COLO829 (cell line): ENCODE results near the gene ANKRD2.
"Not testable (repeated sequence)": the region's sequence is repeated elsewhere in the genome, so short reads cannot be mapped to it uniquely, and the experiment has no call there.

Source experiments
- DNase-seq: peaks from one replicate; pipeline ENCODE4 v3.0.0; 2012; ENCODE audit warnings: low spot score

Gene ANKRD2

GRCh38 chr10:97573021-97573420 is 442 bp downstream of the ANKRD2 start:
- no peak for DNase-seq

GRCh38 chr10:97573672-97574071 is 1.1 kb downstream of the ANKRD2 start:
- DNase-seq, result no peak

GRCh38 chr10:97574374-97575126 is 2.0 kb downstream of the ANKRD2 start:
- DNase-seq, result peak; percentile 91

GRCh38 chr10:97575127-97575668 is 2.6 kb downstream of the ANKRD2 start:
- DNase-seq, result no peak

GRCh38 chr10:97576487-97576886 is 3.9 kb downstream of the ANKRD2 start:
- not testable (repeated sequence) for DNase-seq

GRCh38 chr10:97577701-97578100 is 5.1 kb downstream of the ANKRD2 start:
- DNase-seq, result no peak

GRCh38 chr10:97578171-97578844 is 5.7 kb downstream of the ANKRD2 start:
- DNase-seq, result no peak

- DNase-seq, result no peak
These were observed 8.1 kb downstream of the ANKRD2 start for GRCh38 chr10:97580421-97581367.

- no peak for DNase-seq
These were observed 9.6 kb downstream of the ANKRD2 start for GRCh38 chr10:97582169-97582568.

- DNase-seq, result no peak
These were observed 10.9 kb downstream of the ANKRD2 start for GRCh38 chr10:97583476-97583875.

- DNase-seq, result peak; percentile 43
These were observed 11.7 kb downstream of the ANKRD2 start, which contains the start of gene HOGA1 for GRCh38 chr10:97584060-97584797. Gene HOGA1, plus strand, starts transcription at chr10:97584389. Its CDS starts 315 bp downstream, at chr10:97584704.

- no peak for DNase-seq
These were observed 12.3 kb downstream of the ANKRD2 start for GRCh38 chr10:97584798-97585438.

- no peak for DNase-seq
These were observed 12.8 kb downstream of the ANKRD2 start for GRCh38 chr10:97585439-97585811.

GRCh38 chr10:97587183-97587582 is 14.6 kb downstream of the ANKRD2 start:
- no peak for DNase-seq

GRCh38 chr10:97589479-97589878 is 16.9 kb downstream of the ANKRD2 start, which contains the start of gene C10orf62:
Gene C10orf62, plus strand, starts transcription at chr10:97589721. Its CDS starts 177 bp downstream, at chr10:97589898.
- no peak for DNase-seq

- DNase-seq, result no peak
These were observed 17.6 kb downstream of the ANKRD2 start for GRCh38 chr10:97590082-97590747.

GRCh38 chr10:97590748-97591495 is 18.3 kb downstream of the ANKRD2 start:
- no peak for DNase-seq

- DNase-seq, result no peak
These were observed 20.8 kb downstream of the ANKRD2 start for GRCh38 chr10:97593421-97593820.
